ENCODE data around the gene RFX4.

Gene RFX4

DNA sequence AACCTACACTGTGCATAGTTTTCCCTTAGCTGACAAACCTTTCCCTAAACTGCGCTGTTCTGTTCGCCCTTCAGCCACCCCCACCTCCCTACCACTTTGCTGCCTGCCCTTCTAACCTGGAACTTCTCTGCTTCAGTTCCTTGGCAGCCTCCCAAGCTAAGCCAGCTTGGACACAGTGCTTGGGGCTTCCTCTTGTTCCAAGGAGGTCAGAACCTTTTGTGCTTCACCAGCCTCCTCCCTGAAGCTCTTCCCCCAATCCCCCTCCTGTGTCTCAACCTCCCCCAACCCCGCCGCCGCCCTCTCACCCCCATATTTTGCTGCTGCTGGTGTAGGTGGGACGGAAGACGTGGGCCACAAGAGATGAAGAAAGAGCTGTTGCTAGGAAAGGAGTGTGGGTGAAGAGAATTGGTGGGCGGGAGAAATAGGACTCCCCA lies 183.6 kb downstream of the RFX4 start:
- DNase-seq (ENCODE audit: low read depth in 2 of 2), result peak; percentile 50 to 54

- DNase-seq (ENCODE audit: low read depth in 2 of 2), result no peak
These were observed 184.4 kb downstream of the RFX4 start for GRCh38 chr12:106767206-106767605.

DNA sequence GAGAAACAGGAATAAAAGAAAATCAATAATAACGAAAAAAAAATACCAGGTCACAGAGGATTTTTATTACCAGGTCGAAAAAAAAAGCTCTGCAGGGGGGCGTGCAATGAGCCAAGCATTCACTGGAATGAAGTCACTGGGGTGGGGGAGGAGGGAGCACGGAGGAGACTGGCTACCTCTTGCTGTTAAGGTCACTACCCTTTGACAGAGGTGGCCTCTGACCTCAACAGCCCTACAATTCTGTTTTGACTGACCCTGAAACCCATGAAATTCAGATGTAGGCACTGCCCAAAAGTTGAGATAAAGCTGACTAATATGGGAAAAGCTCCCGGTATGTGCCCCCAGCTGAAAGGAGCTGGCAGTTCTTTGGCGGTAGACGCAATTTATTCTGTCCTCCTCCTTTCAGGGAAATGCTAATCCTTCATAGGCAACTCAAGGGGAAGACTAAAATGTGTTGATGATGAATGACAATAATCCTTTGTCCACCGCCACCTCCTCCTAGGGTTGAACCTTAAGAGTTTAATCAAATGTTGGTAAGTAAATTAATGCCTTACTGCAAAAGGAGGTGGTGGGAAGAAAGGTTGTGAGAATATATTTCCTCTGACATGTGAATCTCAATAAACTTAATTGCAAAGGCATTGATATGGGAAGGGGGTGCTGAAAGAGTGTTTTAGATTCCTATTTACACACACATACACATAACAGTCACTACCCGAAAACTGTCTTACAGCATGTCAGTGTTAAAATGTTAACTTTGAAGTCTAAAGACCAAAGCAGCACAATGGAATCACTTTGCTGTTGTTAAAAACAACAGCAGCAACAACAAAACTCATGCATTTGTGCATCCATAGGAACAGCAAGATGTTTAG lies 185.4 kb downstream of the RFX4 start:
- DNase-seq (ENCODE audit: low read depth in 2 of 2), result no peak

- DNase-seq (ENCODE audit: low read depth in 2 of 2), result no peak
These were observed 186.3 kb downstream of the RFX4 start for GRCh38 chr12:106769078-106769477.

GRCh38 chr12:106769546-106769945 lies 186.7 kb downstream of the RFX4 start:
- no peak for DNase-seq (ENCODE audit: low read depth in 2 of 2)

- no peak for DNase-seq (ENCODE audit: low read depth in 2 of 2)
These were observed 188.6 kb downstream of the RFX4 start for GRCh38 chr12:106771425-106771824.

- DNase-seq (ENCODE audit: low read depth in 2 of 2), result no peak
These were observed 190.6 kb downstream of the RFX4 start for GRCh38 chr12:106773286-106774004.

DNA sequence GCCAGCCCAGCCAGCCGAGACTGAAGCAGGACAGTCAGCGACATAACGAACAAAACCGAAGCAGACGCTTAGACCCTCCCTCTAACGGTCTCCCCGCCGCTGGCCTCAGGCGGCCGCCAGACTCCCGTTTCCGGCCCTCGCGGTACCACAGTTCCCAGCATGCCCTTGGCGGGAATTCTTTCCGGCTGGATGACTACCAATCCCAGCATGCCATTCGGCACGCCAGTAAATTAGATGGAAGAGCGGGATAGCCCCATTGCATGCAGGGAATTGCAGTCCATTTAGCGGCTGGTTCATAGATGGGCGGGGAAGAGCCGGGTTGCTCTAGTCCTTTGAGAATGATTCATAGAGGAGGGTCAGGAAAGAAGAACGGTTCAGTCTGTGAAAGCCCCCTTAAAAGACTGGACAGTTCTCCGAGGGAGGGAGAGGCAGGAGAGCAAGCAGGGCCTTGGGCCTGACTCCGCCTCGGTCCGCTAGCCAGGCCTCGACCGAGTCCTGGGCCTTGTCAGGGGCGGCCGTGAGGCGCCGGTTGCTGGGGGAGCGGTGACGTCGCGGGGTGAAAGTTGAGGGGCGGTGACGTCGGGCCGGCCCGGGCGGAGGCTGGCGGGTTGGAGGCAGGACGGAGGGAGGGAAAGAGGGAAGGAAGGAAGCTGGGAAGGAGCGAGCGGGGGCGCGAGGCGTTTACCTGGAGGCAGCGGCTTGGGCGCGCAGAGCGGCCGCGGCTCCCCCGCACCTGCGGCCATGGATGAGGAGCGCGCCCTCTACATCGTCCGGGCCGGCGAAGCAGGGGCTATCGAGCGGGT lies 191.4 kb downstream of the RFX4 start, which contains the start of gene RIC8B:
RIC8B (plus strand) TSS at position 678 of the 803 bp plus-strand sequence; CDS start at position 742, 64 bp downstream.
- peak; percentile 70 to 76 for DNase-seq (ENCODE audit: low read depth in 2 of 2)

DNA sequence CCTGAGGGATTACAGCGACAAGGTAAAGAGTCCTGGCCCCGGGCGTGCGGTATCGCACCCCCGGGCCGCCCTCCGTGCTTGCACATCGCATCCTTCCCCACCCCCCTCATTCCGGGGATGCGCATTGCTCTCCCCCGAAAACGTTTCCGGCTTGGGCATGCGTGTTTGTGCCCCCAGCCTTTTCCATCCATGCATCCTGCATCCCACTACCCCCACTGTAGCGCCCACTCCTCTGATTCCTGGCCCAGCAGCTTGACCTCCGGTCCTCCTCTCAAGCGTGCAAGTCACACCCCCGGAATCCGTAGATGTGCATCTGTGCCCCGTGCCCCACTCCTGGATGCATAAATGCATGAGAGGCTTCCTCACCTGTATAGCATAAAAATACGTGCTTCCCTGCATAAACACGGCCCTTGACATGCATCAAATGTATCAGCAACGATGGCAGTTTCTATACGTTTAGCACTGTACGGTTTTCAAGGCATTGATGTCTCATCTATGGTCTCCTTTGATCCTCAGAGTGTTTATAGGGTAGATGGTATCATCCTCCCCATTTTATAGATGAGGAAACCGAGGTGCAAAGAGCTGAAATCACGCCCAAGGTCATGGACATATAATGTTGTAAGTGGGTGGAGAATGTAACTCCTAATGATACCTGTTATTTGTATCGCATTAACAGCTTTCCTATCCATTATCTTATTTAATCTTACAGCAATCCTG lies 192.2 kb downstream of the RFX4 start:
- DNase-seq (ENCODE audit: low read depth in 2 of 2), result no peak

DNA sequence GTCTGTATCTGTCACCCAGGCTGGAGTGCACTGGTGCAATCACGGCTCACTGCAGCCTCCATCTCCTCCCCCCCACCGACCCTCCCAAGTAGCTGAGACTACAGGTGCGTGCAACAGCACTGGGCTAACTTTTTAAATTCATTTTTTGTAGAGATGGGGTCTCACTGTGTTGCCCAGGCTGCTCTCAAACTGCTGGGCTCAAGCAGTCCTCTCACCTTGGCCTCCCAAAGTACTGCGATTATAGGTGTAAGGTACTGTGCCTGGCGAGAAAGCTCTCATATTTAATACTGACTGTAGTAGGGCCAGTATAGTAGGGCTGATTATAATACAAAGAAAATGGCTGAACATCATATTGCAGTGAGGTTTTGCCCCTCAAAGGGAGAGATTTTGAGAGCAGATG lies 194.1 kb downstream of the RFX4 start:
- DNase-seq (ENCODE audit: low read depth in 2 of 2), result no peak

DNA sequence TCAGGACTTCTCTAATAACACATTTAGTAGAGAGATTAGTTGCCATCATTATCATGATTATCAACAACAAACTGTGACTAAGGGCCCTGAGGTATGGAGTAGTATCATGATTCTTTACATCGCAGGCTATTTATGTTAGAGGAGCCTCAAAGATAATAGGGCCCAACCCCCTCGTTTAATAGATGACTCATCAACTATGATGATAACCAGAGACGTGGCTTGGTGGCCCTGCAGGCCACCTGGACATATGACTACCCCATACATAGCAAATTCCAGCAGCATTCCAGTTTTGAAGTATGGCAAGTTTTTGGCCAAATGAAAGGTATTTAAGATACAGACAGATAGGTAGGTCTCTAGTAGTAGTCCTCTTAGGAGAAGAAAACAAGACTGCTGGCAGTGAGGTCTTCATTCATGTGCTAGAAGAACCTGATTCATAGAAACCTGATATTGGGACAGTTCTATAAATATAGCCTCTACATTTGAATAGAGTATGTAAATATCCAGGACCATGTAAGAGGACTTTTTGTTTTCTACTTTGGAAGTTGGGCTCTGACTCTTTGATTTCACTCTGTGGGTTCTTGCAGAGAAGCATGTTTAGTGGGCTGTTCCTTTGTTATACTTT lies 197.3 kb downstream of the RFX4 start:
- no peak for DNase-seq (ENCODE audit: low read depth in 2 of 2)

GRCh38 chr12:106782619-106783018 lies 199.8 kb downstream of the RFX4 start:
- no peak for DNase-seq (ENCODE audit: low read depth in 2 of 2)

- DNase-seq (ENCODE audit: low read depth in 2 of 2), result no peak
These were observed 200.7 kb downstream of the RFX4 start for GRCh38 chr12:106783515-106783914.

- no peak for DNase-seq (ENCODE audit: low read depth in 2 of 2)
These were observed 207.2 kb downstream of the RFX4 start for GRCh38 chr12:106790020-106790419.

DNA sequence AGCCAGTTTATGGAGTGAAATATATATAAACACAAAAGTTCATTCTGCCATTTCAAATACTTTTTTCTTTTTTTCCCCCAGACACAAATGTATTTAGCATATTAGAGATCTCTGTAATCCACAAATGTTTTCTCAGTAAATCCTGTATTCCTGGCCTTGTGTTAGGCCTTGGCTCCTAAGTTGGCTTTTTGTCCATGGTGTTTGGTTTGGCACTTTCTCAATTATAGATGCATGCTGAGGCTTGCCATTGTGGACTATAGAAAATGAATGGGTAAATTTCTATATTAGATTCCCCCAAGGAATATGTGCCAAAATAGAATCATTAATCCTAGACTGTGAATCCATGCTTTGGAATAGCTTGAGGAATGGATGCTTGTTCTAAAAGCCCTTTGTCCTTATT lies 208.7 kb downstream of the RFX4 start:
- DNase-seq (ENCODE audit: low read depth in 2 of 2), result no peak

GRCh38 chr12:106794369-106794768 lies 211.6 kb downstream of the RFX4 start:
- no peak for DNase-seq (ENCODE audit: low read depth in 2 of 2)

DNA sequence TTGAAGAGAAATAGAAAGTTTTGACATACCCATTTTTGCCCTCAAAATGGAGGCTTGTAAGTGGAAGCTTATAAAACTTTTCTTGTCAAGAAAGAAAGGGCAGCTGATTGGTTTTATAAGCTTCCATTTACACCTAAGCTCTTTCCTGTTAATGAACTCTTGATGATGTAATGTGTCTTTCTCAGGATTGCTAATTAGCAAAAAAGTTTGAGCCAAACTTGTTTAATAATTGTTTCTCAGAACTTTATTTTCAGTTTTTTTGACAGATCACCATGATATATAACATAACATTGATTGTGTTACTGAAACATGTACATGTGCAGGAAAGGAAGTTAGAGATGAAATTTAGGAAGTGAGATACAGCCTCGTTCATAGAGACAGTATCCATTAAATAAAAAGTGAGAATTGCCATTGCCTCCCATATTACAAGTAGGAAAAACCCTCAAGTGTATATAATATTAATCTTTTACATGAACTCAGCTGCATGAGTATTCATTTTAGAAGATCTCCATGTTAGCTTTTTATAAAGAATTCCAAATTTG lies 218.4 kb downstream of the RFX4 start:
- DNase-seq (ENCODE audit: low read depth in 2 of 2), result no peak

GRCh38 chr12:106801830-106802533 lies 219.2 kb downstream of the RFX4 start:
- DNase-seq (ENCODE audit: low read depth in 2 of 2), result no peak

DNA sequence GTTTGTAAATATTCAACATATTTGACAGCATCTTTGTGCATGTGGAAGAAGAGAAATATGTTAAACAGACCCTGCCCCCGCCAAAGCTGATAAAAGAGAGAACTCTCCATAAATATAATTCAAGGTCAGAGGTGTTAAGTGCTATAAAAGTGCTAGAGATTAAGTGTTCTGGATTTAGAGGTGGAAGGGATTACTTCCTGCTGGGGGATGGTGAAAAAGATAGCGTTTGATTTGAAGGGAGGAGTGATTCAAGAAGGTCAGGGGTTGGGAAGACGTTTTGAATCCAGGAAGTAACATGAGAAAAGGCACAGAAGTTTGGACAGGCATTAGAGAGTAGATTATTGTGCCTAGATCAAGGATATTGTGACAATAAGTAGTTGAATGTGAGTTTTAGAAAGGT lies 221.9 kb downstream of the RFX4 start:
- DNase-seq (ENCODE audit: low read depth in 2 of 2), result no peak
